Peyer's patch (tissue), 4 donors: Measurements from ENCODE around the gene BCL3. TPM values are rescaled to one million over a fixed set of nuclear protein-coding genes. Genes with fewer than 3 reads are reported as not detected.

Source experiments
- DNase-seq, 3 donors: peaks; one replicate each; pipeline ENCODE4 v3.0.0-alpha.2; 2017 to 2019
- H3K27ac ChIP-seq, 4 donors: fragments of 200-600 bp; sonication (generic); one replicate each; pipeline ENCODE4 v1.5.1; 2016 to 2019
- H3K27me3 ChIP-seq, 2 donors: fragments of 200-600 bp; sonication (generic); one replicate each; pipeline ENCODE4 v1.5.1; 2019
- H3K36me3 ChIP-seq, 3 donors: fragments of 200-600 bp; sonication (generic); one replicate each; pipeline ENCODE4 v1.5.1; 2016 to 2019
- H3K4me1 ChIP-seq, 4 donors: fragments of 200-600 bp; sonication (generic); one replicate each; pipeline ENCODE4 v1.5.1; 2016 to 2019
- H3K4me3 ChIP-seq, 4 donors: fragments of 200-600 bp; sonication (generic); 1 replicate in 3 of 4; 2 replicates in 1 of 4; pipeline ENCODE4 v1.5.1; 2016 to 2019; ENCODE audit warnings: mild to moderate bottlenecking in 1 of 4
- H3K9me3 ChIP-seq, 4 donors: fragments of 200-600 bp; sonication (generic); one replicate each; pipeline ENCODE4 v1.5.1; 2016 to 2019; ENCODE audit warnings: mild to moderate bottlenecking in 1 of 4
- POLR2A ChIP-seq, 2 donors: fragments of 450-650 bp; IDR thresholded peaks; one replicate each; pipeline ENCODE4 v1.5.1; 2017; ENCODE audit warnings: antibody characterized with exemption in 2 of 2, mild to moderate bottlenecking in 2 of 2, moderate library complexity in 2 of 2
- total RNA-seq, 4 donors: library from RNA; depleted of rRNA; stranded (reverse); fragments of >200 nt; gene quantifications; one replicate each; pipeline ENCODE4 v1.1.0, GENCODE V29; 2016
- TF ChIP-seq, protein P1 (sequence below), 6 experiments: fragments of 450-650 bp in 4 of 6; fragments of 200-600 bp in 2 of 6; sonication (generic) in 1 of 6; IDR thresholded peaks; one replicate each; pipeline ENCODE4 v1.5.1; 2017 to 2019; ENCODE audit warnings: antibody characterized with exemption in 6 of 6, mild to moderate bottlenecking in 3 of 6, moderate library complexity in 1 of 6

The BCL3 gene
- total RNA-seq, 4 donors from 2014 or later: 45.4 to 136 (median 119) TPM

DNA sequence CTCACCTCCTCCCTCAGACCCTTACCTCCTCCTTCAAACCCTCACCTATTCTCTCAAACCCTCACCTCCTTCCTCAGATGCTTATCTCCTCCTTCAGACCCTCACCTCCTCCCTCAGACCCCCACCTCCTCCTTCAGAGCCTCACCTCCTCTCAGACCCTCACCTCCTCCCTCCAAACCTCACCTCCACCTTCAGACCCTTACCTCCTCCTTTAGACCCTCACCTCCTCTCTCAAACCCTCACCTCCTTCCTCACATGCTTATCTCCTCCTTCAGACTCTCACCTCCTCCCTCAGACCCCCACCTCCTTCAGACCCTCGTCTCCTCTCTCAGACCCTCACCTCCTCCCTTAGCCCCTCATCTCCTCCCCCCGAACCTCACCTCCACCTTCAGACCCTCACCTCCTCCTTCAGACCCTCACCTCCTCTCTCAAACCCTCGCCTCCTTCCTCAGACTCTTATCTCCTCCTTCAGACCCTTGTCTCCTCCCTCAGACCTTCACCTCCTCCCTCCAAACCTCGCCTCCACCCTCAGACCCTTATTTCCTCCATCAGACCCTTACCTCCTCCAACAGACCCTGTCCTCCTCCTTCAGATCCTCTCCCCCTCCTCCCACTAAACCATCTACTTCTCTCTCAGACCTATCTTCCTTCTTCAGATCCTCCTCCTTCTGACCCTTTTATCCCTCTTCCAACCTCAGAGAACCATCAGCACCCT lies 2.5 kb upstream of the BCL3 start:
- TF ChIP-seq POLR2A (IDR thresholded peaks at IDR 0.05): no peak
- TF ChIP-seq, protein P1, sequence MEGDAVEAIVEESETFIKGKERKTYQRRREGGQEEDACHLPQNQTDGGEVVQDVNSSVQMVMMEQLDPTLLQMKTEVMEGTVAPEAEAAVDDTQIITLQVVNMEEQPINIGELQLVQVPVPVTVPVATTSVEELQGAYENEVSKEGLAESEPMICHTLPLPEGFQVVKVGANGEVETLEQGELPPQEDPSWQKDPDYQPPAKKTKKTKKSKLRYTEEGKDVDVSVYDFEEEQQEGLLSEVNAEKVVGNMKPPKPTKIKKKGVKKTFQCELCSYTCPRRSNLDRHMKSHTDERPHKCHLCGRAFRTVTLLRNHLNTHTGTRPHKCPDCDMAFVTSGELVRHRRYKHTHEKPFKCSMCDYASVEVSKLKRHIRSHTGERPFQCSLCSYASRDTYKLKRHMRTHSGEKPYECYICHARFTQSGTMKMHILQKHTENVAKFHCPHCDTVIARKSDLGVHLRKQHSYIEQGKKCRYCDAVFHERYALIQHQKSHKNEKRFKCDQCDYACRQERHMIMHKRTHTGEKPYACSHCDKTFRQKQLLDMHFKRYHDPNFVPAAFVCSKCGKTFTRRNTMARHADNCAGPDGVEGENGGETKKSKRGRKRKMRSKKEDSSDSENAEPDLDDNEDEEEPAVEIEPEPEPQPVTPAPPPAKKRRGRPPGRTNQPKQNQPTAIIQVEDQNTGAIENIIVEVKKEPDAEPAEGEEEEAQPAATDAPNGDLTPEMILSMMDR (IDR thresholded peaks at IDR 0.05): no peak
- Histone ChIP-seq H3K27me3 (no peaks in the 10 kb centered on the region), H3K4me3 (peak overlapping the region in 2 of 4 donors; percentile 75 to 82), H3K9me3 (no peaks in the 10 kb centered on the region), H3K36me3 (peaks cover 0 to 4% (median 0%) of the 10 kb centered on the region in 3 donors), H3K27ac (peak overlapping the region; percentile 80 to 99 (median 94)), H3K4me1 (peaks cover 15 to 71% (median 19%) of the 10 kb centered on the region in 4 donors)
- DNase-seq: peak in 1 of 3 donors; percentile 36

DNA sequence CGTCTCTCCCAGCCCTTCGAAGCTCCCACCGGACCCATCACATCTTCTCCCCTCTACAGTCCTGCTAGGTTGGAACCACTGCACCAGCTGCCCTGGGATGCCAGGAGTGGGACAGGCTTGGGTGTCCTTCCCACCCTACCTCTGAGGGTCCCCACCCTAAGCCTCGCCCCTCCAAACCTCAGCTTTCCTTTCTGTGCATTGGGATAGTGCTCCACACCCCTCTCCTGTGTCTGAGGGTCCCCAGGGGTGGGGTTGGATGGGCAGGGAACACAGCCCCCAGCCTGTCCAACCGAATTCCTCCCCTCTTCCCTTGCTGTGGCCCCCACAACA lies 1.9 kb upstream of the BCL3 start:
- Histone ChIP-seq H3K27me3 (no peaks in the 10 kb centered on the region), H3K36me3 (peaks cover 0 to 8% (median 0%) of the 10 kb centered on the region in 3 donors), H3K27ac (peak overlapping the region; percentile 80 to 99 (median 94)), H3K4me3 (peak overlapping the region in 2 of 4 donors; percentile 75 to 82), H3K9me3 (no peaks in the 10 kb centered on the region), H3K4me1 (peaks cover 12 to 71% (median 21%) of the 10 kb centered on the region in 4 donors)
- DNase-seq: peak in 1 of 3 donors; percentile 46
- no peak for TF ChIP-seq POLR2A (IDR thresholded peaks at IDR 0.05)
- TF ChIP-seq, protein P1 (IDR thresholded peaks at IDR 0.05): no peak

DNA sequence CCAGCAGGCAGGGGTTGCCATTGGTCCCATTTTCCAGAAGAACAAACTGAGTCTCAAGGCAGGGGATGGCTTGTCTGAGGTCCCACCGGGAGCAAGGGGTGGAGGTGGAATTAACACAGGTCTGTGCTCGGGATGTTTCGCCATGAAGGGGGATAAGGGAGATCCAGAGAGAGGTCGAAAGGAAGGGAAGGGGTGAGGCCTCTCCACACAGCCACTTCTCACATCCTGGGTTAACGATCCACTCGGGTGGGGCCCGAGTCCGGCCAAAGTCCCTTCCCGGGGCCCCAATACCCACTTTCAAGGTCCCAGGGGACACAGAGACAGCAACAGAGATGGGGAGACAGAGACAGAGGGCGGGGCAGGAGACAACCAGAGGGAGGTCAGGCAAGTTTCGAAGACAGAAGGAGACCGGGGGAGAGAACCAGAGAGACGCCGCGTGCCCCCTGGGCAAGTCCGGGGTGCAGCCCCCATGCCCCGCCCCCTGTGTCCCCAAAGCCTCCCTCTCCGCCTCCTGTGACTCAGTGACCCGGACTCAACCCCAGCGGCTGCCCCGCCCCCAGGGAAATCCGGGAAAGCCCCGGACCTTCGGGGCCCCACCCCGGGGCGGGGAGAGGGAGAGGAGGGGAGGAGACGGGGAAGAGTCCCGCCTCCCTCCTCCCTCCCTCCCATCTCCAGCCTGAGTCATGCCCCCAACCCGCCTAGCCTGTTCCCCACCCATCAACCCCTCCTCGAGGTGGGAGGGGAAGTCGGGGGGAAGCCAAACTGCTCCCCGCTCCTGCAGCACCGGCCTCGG lies 1.4 kb upstream of the BCL3 start:
- Histone ChIP-seq H3K36me3 (peaks cover 0 to 9% (median 0%) of the 10 kb centered on the region in 3 donors), H3K9me3 (no peaks in the 10 kb centered on the region), H3K27ac (peak overlapping the region; percentile 80 to 99 (median 94)), H3K4me3 (peak overlapping the region; percentile 66 to 82 (median 75)), H3K27me3 (no peaks in the 10 kb centered on the region), H3K4me1 (peaks cover 10 to 69% (median 20%) of the 10 kb centered on the region in 4 donors)
- TF ChIP-seq, protein P1 (IDR thresholded peaks at IDR 0.05): no peak
- TF ChIP-seq POLR2A (IDR thresholded peaks at IDR 0.05): peak; percentile 19 to 89
- peak; percentile 85 to 98 (median 97) for DNase-seq

DNA sequence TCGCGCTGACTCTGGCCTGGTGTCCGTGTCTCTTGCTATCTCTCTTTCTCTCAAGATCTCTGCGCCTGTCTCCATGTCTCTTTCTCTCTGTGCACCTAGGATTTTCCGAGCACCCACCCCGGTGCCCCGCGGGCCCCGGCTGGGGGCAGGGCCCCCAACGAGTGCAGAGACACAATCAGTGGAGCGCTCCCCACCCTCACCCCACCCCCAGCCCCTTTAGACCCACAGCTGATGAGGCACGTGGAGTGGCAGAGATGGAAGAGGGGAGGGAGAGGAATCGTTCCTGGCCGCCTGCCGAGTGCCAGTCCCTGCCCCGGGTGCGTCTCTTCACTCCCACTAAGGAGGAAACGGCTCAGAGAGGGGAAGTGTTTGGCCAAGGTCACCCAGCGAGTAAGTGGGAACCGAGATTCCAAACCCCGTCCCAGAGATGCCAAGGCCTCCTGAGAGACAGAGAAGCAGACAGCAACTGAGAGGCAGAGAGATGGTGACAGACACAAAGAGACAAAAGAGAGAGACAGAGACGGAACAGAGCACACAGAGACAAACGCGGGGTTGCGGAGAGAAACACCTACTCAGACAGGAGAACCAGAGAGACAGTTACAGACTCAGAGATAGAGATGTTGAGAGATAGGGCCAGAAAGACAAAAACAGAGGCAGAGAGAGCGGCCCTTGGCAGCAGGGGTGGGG lies 626 bp upstream of the BCL3 start:
- Histone ChIP-seq H3K4me1 (peaks cover 8 to 69% (median 25%) of the 10 kb centered on the region in 4 donors), H3K36me3 (peaks cover 0 to 14% (median 0%) of the 10 kb centered on the region in 3 donors), H3K9me3 (no peaks in the 10 kb centered on the region), H3K27ac (peak overlapping the region; percentile 80 to 99 (median 94)), H3K27me3 (no peaks in the 10 kb centered on the region), H3K4me3 (peak overlapping the region; percentile 66 to 82 (median 75))
- TF ChIP-seq POLR2A (IDR thresholded peaks at IDR 0.05): peak; percentile 38 to 57
- TF ChIP-seq, protein P1 (IDR thresholded peaks at IDR 0.05): no peak
- peak in 2 of 3 donors; percentile 82 to 87 for DNase-seq

DNA sequence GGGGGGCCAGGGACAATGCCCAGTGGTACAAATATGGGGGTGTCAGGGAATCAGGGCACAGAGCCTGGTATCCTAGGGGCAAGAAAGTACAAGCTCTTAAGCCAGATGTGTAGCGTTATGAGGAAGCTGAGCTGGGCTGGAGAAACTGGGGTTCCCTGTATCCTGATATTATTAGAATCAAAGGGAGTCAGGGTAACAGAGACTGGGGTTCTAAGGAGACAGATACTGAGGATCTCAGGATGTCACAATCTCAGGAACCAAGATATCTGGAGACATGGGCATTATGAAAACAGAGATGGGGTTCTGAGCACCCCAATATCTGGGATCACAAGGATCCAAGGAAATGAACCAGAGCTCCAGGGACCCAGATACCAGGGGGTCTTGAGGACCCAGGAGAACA lies 784 bp downstream of the BCL3 start:
- DNase-seq: peak in 1 of 3 donors; percentile 45
- Histone ChIP-seq H3K36me3 (peaks cover 0 to 14% (median 0%) of the 10 kb centered on the region in 3 donors), H3K27ac (peak overlapping the region; percentile 80 to 99 (median 94)), H3K4me1 (peaks cover 6 to 61% (median 28%) of the 10 kb centered on the region in 4 donors), H3K27me3 (no peaks in the 10 kb centered on the region), H3K4me3 (peak overlapping the region; percentile 66 to 82 (median 75)), H3K9me3 (no peaks in the 10 kb centered on the region)
- TF ChIP-seq POLR2A (IDR thresholded peaks at IDR 0.05): no peak
- TF ChIP-seq, protein P1 (IDR thresholded peaks at IDR 0.05): no peak
